Measurements from ENCODE around the gene IL1RAPL2.

IL1RAPL2 gene

DNA sequence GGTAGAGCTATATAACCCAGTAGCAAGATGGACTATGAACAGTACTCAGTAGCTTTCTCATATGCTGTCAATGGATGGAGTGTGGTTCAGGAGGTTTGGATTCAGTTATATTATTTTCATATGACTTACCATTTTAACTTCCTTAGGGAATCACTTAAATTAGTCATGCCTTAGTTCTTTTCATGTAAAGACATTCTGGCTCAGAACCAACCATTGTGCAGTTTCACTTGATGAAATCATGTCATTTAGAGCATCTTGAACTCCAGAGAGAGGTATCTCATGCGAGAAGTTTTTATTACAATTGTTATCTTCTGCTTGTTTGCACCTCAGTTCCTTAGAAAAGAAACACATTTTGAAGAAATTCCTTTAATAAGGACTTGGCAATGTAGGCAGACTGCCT is 55.8 kb downstream of the IL1RAPL2 start:
- Histone ChIP-seq H3K4me3 (replicated peaks; ENCODE audit: low read depth, low read length) (no peak overlapping the region), H3K36me3 (ENCODE audit: control insufficient read depth, insufficient read depth, low read length) (no peaks in the 10 kb centered on the region), H3K27me3 (replicated peaks; ENCODE audit: control insufficient read depth, insufficient read depth, low read length) (no peaks in the 10 kb centered on the region)
- DNase-seq (ENCODE audit: extremely low read depth, insufficient read length) = no peak
- TF ChIP-seq, protein P1, sequence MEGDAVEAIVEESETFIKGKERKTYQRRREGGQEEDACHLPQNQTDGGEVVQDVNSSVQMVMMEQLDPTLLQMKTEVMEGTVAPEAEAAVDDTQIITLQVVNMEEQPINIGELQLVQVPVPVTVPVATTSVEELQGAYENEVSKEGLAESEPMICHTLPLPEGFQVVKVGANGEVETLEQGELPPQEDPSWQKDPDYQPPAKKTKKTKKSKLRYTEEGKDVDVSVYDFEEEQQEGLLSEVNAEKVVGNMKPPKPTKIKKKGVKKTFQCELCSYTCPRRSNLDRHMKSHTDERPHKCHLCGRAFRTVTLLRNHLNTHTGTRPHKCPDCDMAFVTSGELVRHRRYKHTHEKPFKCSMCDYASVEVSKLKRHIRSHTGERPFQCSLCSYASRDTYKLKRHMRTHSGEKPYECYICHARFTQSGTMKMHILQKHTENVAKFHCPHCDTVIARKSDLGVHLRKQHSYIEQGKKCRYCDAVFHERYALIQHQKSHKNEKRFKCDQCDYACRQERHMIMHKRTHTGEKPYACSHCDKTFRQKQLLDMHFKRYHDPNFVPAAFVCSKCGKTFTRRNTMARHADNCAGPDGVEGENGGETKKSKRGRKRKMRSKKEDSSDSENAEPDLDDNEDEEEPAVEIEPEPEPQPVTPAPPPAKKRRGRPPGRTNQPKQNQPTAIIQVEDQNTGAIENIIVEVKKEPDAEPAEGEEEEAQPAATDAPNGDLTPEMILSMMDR (IDR thresholded peaks at IDR 0.05; ENCODE audit: insufficient read depth, low read length, poor library complexity, severe bottlenecking) = no peak

DNA sequence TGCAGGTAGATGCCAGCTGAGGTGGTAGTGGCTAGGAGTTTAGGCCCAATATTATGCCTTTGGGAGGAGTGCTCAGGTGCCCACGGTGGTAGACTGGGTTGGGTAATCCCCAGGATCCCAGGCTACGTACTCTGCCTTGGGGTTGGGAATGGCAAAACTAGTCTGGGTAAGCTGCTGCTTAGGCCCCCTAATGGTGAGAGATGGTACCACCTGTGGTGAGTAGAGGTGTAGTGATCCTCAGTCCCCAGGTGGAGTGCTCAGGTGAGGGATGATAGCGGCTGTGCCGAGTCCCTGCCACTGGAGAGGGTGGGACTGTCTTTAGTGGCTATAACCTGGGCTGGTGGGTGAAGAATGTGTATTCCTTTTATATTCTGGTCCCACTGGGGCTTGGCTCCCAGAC is 75.2 kb downstream of the IL1RAPL2 start:
- no peaks in the 10 kb centered on the region for H3K27me3 ChIP-seq (replicated peaks; ENCODE audit: control insufficient read depth, insufficient read depth, low read length)
- H3K4me3 ChIP-seq (replicated peaks; ENCODE audit: low read depth, low read length) = no peak overlapping the region
- TF ChIP-seq, protein P1 (IDR thresholded peaks at IDR 0.05; ENCODE audit: insufficient read depth, low read length, poor library complexity, severe bottlenecking) = peak; percentile 24
- no peaks in the 10 kb centered on the region for H3K36me3 ChIP-seq (ENCODE audit: control insufficient read depth, insufficient read depth, low read length)
- no peak for DNase-seq (ENCODE audit: extremely low read depth, insufficient read length)

DNA sequence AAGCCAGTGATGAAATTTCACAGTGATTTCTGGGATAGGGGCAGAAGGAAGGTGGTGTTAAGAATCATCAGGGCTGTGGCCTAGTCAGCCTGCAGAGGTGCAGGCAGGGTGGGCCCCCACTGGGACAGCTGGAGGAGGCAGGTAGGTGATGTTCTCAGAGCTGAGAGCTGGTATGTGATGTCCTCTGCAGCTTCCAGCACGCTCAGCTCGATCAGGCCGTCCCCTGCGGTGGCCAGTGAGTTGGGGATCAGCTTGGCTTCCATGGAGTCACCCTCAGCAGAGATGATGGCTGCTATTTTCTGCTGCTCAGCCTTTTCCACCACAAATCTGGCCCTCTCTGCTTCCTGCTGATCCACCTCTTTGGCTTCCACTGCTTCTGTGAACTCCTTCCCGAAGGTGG is 81.1 kb downstream of the IL1RAPL2 start:
- H3K36me3 ChIP-seq (ENCODE audit: control insufficient read depth, insufficient read depth, low read length) = no peaks in the 10 kb centered on the region
- no peak overlapping the region for H3K4me3 ChIP-seq (replicated peaks; ENCODE audit: low read depth, low read length)
- H3K27me3 ChIP-seq (replicated peaks; ENCODE audit: control insufficient read depth, insufficient read depth, low read length) = no peaks in the 10 kb centered on the region
- TF ChIP-seq, protein P1 (IDR thresholded peaks at IDR 0.05; ENCODE audit: insufficient read depth, low read length, poor library complexity, severe bottlenecking) = no peak
- no peak for DNase-seq (ENCODE audit: extremely low read depth, insufficient read length)

DNA sequence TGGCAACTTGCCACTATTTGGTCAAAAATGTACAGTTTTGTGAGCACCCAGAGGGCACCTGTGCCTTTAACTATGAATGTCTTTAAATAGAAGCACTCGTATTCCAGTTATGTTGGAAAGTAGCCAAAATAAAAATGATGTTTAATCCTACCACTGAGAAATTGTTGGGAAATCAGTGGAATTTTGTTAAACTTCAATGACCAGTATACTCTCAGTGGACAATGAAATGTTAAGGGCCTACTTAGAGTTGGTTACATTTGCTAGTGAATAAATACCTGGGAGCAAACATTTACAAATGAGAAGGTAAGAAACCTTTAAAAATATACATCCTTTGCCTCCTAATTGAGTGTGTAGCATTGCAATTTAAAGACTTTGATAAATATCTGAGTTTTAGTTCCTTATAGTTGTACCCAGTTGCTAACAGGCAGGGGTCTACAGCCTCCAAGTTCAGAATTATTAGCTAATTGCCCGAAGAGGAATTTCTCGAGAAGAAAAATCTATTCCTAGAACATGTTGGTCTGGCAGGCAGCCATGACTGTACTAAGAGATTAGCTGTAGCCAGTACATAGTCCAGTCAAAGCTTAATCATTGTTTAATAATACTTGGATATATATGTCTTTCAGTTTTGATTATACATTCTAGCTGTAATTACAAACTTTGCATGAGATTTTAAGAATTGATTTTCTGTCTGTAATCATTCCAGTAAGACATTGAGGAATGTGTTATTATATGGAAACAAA is 93.2 kb downstream of the IL1RAPL2 start:
- Histone ChIP-seq H3K36me3 (ENCODE audit: control insufficient read depth, insufficient read depth, low read length) (no peaks in the 10 kb centered on the region), H3K4me3 (replicated peaks; ENCODE audit: low read depth, low read length) (no peak overlapping the region), H3K27me3 (replicated peaks; ENCODE audit: control insufficient read depth, insufficient read depth, low read length) (no peaks in the 10 kb centered on the region)
- TF ChIP-seq, protein P1 (IDR thresholded peaks at IDR 0.05; ENCODE audit: insufficient read depth, low read length, poor library complexity, severe bottlenecking) = no peak
- DNase-seq (ENCODE audit: extremely low read depth, insufficient read length) = no peak

DNA sequence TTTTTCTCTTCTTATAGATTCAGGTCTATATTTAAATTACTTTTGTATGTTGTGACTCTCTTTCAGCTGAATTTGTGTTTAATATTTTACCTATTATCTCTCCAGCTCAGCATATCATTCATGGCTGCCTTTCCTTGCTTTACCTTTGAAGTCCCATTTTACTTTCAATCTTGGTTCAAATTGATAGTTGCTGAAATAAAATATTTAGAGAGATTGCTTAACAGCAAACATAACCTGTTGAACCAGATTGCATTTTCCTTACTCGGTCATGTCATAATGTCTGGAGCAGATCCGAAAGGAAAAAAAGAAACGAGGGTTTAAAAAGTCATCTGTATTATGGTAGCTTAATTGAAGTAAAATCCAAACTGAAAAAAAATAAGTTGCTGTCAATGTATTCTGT is 94.1 kb downstream of the IL1RAPL2 start:
- no peak for DNase-seq (ENCODE audit: extremely low read depth, insufficient read length)
- H3K4me3 ChIP-seq (replicated peaks; ENCODE audit: low read depth, low read length) = no peak overlapping the region
- TF ChIP-seq, protein P1 (IDR thresholded peaks at IDR 0.05; ENCODE audit: insufficient read depth, low read length, poor library complexity, severe bottlenecking) = no peak

DNA sequence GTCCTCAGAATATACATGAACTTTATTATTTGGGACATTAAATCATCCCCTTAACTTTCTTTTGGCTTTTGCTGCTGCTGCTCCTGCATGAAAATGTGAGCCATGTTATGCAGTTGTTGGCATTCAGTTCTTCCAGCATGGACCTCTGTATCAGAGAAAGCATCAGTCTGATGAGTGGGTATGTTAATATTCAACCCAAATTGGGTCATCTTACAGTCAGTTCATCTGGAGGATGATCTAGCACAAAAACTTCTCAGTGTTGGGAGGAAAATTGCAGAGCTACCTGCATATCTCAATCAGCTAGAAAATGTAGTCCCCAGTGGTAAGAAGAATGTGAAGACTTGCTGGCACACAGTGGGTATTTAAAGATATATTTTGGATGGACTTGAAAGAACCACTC is 96.7 kb downstream of the IL1RAPL2 start:
- no peak for DNase-seq (ENCODE audit: extremely low read depth, insufficient read length)
- H3K4me3 ChIP-seq (replicated peaks; ENCODE audit: low read depth, low read length) = no peak overlapping the region
- TF ChIP-seq, protein P1 (IDR thresholded peaks at IDR 0.05; ENCODE audit: insufficient read depth, low read length, poor library complexity, severe bottlenecking) = no peak
- no peaks in the 10 kb centered on the region for H3K36me3 ChIP-seq (ENCODE audit: control insufficient read depth, insufficient read depth, low read length)
- H3K27me3 ChIP-seq (replicated peaks; ENCODE audit: control insufficient read depth, insufficient read depth, low read length) = no peaks in the 10 kb centered on the region

More for the DNA sequence above, 94.1 kb downstream of the IL1RAPL2 start:
- no peaks in the 10 kb centered on the region for H3K36me3 ChIP-seq (ENCODE audit: control insufficient read depth, insufficient read depth, low read length)
- H3K27me3 ChIP-seq (replicated peaks; ENCODE audit: control insufficient read depth, insufficient read depth, low read length) = no peaks in the 10 kb centered on the region

All from GM06990 (cell line).